Hippocampal formation (tissue), 2 donors: ENCODE results near the gene SNHG17.
"Not testable (repeated sequence)": the region's sequence is repeated elsewhere in the genome, so short reads cannot be mapped to it uniquely, and the experiment has no call there.

Experiments used
- DNase-seq, 2 donors: peaks; one replicate each; lab custom pipeline; 2025; lab: John Stamatoyannopoulos, UW

Gene SNHG17

DNA sequence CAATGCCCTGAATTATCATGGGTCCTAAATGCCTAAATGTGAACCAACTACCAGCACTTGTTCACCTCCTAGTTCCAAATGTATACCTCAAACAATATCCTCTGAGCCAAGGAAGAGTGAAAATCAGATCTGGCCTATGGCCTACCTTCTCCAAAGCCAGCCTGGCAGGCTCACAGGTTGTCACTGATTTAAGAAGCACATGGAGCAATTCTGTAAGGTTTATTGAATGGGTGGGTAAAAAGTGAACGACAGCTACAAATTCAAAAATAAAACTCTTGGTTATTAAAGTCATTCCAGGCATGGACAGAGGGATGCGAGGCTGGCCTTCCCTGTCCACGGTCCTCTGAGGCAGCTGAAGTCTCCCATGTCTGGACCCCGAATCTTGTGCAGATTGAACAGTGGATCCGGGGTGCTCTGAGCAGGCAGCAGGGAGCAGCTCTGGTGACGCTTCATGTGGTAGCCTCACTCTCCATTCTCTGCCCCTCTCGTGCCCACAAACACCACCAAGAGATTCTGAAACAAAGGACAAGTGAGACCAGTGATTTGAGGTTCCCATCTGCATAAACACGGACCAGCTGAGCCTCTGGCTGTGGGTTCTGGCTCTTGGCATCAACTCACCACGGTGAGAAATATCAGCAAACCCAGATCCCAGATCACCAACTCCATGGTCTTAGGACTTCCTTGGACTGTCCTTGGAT, 14.6 kb downstream of the SNHG17 start:
- no peak for DNase-seq

DNA sequence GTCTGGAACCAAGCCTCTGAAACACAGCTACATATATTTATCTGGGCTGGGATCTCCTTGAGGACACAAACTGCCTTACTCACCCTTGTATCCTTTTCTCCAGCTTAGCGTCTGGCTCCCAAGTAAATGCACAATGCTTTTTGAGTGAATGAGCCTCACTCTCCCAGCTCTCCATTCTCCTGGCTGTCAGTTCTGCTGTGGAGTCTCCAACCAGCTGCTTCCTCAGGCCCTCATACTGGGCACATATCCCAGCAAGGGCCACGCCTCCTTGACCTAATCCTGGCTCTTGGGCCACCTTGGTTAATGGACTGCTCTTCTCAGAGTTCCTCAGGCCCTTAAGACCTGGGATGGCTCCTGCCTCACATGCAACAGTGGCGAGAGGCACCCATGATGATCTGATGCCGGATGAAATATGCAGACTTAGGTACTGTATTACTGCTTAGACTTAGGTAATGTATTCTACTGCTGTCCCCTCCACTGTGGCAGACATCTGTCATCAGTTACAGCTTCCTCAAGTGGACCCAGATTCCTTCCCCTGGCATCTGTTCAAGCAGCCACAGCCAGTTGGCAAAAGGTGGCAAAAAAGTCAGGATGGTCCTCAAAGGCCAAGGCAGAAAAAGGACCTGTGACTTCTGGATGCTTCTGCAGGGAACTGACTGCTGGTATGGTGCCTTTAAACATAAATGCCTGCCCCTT, 16.5 kb downstream of the SNHG17 start:
- DNase-seq, result peak; percentile 20 to 26

DNA sequence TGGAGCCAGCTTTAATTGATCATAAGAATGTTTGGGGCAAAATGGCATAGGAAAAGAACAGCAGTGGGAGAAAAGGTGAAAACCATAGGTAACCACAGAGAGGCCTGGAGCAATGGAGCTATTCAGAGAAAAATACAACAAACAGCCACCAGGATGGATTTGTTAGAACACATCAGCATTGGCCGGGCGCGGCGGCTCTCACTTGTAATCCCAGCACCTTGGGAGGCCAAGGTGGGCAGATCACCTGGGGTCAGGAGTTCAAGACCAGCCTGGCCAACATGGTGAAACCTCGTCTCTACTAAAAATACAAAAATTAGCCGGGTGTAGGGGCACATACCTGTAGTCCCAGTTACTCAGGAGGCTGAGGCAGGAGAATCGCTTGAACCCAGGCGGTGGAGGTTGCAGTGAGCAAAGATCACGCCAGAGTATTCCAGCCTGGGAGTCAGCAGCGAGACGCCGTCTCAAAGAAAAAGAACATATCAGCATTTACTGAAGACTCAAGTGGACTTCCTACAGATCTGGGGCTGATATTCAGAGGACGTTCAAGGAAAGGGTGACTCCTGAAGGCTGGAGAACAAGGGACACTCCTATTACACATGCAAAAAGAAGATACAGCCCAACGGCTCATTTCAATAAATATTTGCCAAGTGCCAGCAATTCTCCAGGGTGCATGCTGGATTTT, 20.2 kb downstream of the SNHG17 start:
- no peak for DNase-seq

DNA sequence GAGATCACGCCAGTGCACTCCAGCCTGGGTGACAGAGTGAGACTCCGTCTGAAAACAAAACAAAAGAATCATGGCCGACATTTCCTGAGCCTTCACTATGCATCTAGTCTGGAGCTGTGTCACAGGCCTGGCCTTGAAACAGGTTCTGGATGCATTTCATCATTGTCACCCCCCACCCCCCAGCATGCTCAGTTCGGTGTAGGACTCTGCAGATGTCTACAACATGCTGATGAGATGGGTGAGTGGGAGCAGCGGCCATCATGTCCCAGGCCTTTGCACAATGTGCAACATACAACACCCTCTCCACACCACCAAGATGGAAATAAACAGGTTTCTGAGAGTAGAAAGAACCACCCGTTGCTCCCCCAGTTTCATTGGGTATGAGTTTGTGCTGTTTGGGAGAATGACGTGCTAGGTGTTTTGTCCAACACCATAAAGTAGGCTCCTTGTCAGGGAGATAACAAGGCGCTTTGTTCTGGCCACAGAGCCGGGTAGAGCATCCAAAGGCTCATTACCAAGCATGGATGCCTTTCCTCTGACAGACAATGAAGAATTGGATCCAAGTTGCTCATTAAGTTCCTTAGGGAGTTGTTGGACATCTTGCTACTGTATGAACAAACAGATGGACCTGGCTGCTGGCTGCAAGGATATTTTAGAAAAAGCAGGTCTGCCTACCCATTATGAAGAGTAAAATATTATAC, 22.1 kb downstream of the SNHG17 start:
- DNase-seq, result peak in 1 of 2 donors; percentile 12

DNA sequence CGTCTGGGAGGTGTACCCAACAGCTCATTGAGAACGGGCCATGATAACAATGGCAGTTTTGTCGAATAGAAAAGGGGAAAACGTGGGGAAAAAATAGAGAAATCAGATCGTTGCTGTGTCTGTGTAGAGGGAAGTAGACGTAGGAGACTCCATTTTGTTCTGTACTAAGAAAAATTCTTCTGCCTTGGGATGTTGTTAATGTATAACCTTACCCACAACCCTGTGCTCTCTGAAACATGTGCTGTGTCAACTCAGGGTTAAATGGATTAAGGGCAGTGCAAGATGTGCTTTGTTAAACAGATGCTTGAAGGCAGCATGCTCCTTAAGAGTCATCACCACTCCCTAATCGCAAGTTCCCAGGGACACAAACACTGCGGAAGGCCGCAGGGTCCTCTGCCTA, 27.3 kb downstream of the SNHG17 start:
- DNase-seq, result not testable (repeated sequence)

DNA sequence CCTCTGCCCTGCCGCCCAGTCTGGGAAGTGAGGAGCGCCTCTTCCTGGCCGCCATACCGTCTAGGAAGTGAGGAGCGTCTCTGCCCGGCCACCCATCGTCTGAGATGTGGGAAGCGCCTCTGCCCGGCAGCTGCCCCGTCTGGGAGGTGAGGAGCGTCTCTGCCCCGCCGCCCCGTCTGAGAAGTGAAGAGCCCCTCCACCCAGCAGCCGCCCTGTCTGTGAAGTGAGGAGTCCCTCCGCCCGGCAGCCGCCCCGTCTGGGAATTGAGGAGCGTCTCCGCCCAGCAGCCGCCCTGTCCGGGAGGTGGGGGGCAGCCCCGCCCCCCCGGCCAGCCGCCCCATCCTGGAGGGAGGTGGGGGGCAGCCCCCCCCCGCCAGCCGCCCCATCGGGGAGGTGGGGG, 27.8 kb downstream of the SNHG17 start:
- DNase-seq, result no peak

DNA sequence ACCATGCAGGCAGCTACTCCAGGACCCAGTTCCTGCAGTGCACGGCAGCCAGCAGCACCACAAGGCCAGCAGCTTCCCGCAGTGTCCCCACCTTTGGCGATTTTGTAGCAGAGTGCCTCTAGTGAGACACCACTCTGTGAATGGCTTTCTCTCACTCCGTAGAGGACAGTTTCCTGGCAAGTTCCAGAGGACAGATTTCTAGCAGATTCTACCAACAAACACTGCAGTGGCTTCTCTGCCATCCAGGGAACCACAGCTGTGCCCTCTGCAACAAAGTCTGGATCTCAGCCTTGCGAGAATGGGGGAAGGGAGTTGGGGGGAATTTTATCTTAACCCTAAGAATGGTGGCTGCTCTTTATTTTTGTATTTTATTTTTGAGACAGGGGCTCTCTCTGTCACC, 28.7 kb downstream of the SNHG17 start:
- no peak for DNase-seq

DNA sequence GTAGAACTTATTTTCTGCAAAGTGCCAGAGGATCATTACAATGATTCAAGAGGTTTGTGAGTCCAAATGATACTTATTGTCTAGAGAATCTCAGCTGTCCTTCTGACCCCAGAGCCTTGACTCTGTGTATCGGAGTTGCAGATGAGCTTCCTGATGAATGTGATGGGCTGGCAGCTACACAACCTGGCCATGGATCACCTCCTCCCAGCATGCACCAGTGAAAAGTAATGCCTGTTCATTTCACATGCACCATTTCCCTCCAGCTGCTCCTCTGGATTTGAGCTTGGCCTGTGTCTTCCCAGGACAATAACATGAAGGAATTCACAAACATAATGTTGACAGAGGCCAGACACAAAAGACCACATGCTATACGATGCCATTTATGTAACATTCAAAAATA, 30.0 kb downstream of the SNHG17 start:
- no peak for DNase-seq

DNA sequence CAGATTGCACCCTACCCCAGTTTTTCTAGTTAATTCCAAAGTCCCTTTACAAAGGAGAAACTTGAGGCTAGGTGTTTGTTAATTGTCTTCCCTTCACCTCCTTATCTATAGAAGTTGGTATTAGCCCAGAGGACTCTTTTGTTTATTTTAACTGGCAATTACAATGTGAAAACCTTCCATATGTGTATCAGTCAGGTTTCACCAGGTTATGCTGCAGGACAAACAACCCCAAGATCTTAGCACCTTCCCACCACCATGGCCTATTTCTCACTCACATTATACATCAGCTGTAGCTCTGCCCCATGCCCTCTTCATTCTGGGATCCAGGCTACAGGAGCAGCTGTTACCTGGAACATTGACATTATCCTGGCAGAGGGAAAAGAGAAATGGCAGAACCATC, 31.1 kb downstream of the SNHG17 start:
- DNase-seq, result no peak

DNA sequence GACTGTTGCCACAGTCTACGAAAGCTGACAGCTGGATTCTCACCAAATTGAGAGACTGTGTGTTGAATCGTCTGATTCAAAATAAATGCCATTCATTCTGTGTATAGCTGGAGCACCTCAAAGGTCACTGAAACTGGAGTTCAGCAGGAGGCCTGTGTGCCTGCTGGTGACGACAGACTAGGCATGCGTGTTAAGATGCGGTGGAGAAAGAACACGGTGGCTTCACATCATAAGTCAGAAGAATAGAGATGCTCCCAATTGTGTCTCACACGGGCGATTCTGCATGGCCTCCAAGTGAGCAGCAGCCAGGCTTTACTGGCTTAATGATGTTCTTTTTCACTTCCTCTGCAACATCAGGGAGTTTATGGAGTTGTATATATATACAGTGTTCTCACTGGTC, 32.3 kb downstream of the SNHG17 start:
- DNase-seq, result no peak

DNA sequence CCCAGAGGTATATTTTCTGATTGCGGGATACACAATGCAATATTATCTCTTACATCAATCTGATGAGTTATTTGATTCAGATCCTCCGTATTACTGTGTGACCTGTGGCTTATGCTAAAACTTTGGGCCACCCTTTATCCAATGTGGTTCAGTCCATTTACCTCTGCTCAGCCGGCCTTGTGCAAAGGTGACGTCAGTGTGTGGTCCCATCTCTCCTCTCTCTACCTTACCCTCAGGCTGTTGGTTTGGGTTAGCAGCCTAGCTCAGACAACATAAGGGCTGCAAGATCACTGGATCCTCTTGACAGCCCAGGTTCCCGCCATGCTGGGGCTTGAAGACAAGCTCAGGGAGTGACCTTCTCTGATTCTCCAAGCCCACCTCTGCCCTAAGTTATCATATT, 33.0 kb downstream of the SNHG17 start:
- no peak for DNase-seq

DNA sequence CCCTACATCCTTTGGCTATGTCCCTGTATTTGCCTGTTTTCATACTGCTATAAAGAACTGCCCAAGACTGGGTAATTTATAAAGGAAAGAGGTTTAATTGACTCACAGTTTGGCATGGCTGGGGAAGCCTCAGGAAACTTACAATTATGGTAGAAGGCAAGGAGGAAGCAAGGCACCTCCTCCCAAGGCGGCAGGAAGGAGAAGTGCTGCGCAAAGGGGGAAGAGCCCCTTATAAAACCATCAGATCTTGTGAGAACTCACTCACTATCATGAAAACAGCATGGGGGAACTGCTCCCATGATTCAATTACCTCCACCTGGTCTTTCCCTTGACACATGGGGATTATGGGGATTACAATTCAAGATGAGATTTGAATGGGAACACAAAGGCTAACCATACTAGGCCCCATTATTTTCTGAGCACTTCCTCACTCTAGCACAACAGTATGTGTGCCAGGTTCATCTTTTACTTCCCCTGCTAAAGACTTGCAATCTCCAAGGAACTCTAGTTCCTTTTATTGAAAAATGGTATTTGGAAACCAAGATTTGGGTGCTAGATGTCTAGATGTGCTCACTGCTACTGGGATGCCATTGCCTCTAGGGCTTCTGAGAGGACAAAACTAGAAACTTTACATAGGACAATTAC, 39.3 kb downstream of the SNHG17 start:
- DNase-seq, result not testable (repeated sequence)

DNA sequence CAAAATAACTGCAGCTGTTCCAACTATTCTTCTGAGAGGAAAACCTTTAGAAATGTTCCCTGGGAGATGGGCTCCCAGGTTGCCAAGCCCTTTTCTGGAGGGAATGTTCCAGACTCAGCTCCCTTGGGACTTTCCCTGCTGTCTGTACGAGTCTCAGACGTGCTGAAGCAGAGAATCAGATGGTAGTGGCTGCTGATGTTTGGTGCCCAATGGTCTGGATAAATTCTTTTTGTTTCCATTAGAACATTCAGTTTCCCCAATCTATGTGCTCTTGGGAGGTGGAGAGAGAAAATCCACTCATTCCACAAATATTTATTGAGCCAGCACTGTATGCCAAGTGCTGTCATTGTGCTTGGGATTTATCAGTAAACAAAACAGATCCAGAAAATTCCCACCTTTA, 40.0 kb downstream of the SNHG17 start:
- DNase-seq, result no peak

DNA sequence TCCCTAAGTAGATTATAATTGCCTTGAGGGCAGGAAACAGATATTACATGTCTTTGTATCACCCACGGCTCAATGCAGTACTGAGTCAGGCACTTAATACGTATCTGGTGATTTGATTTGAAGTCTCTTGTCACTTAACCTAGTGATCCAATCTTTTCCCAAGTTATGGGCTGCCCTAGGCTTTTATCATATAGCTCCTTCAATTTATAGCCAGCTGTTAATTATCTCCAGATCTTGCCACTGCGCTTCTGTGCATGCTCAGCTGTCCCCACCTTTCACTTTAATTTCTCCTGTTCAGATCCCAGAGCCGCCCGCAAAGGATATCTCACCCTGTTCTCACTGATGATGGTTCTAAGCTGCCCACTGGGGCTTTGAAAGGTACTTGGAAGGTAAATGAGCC, 41.9 kb downstream of the SNHG17 start:
- DNase-seq, result no peak

DNA sequence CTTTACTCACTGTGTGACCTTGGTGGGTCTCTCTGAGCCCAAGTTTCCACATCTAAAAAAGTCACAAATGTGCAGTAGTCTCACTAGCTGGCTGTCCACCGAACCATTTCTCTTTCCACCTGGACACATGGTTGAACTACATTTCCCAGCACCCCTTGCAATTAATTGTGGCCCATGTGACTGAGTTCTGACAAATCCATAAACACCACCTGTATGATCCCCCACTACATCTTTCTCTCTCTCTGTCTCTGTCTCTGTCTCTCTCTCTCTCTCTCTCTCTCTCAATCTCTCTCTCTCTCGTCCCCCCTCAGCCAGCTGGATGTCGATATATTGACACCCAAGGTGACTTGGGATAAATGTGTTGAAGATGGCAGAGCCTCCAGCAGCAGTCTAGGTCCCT, 42.8 kb downstream of the SNHG17 start:
- DNase-seq, result no peak

DNA sequence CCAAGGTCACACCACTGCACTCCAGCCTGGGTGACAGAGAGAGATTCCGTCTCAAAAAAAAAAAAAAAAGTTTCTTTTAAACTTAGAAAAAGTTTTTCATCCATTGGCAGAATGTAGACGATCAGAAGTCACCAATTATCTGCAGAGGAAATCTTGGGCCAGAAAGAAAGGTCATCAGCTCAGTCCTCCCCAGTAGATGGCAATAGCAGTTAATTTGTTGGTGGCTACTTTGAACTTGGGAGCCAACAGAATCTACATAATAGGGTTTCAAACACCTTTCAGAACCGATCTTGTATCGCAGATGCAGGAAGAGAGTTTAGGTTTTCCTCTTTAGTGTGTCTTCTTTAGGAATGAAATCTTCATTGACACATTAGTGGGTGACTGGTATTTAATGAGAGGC, 47.2 kb downstream of the SNHG17 start:
- DNase-seq, result no peak

DNA sequence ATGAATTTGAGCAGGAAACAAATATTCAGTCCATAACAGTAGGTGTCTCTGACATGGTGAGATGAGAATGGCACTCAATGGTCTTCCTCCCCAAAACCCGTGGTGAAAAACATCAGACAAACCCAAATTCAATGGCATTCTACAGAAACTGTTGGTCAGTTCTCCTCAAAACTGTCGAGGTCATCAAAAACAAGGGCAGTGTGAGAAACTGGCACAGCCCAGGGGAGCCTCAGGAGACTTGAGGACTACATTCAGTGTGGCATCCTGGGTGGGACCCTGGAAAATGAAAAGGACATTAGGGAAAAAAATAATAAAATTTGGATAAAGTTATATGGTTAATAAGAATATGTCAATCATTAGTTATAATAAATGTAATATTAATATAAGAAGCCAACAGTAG, 48.3 kb downstream of the SNHG17 start:
- no peak for DNase-seq

DNA sequence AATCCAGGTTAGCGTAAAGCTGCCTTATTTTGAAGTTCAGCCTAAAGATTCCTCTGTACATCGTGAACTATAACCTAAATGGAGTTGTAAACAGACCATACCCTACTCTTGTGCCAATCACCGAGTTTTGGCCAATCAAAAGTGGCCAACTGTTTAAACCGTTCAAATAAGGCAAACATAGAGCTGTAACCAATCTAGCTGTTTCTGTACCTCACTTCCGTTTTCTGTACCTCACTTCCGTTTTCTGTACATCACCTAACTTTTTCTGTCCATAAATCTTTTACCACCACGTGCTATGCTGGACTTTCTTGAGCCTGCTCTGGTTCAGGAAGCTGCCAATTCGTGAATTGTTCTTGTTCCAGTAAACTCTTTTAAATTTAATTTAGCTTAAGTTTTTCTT, 49.1 kb downstream of the SNHG17 start:
- no peak for DNase-seq

DNA sequence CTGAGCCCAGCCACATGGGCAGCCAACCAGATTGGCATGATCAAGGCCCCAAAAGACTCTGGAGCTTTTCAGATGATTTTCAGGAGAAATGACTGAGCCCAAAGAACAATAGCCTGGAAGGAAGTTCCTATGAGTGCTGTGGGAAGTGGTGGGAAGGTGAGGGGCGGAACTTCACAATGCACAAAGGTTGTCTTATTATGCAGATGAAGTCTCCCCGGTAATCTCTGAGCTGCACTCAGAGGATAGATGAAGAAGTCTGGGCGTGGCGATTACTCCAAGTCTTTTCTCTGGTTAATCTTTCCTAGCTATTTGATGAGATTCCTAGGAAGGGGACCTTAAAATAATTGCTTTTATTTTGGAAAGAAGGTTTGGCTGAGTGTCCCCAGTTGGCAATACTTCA, 52.0 kb downstream of the SNHG17 start:
- DNase-seq, result no peak

DNA sequence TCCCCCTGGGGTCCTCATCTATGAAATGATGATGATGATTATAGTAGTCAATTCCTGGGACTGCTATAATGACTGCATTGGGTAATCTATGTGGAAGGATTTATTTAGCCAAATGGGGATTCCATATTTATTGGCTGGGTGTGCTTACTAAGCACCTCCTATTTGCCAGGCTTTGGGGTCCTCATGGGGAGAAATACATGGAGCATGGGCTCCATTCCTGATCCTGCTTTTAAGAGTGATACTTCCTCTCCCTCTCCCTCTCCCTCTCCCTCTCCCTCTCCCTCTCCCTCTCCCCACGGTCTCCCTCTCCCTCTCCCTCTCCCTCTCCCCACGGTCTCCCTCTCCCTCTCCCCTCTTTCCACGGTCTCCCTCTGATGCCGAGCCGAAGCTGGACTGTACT, 57.3 kb downstream of the SNHG17 start:
- DNase-seq, result not testable (repeated sequence)

DNA sequence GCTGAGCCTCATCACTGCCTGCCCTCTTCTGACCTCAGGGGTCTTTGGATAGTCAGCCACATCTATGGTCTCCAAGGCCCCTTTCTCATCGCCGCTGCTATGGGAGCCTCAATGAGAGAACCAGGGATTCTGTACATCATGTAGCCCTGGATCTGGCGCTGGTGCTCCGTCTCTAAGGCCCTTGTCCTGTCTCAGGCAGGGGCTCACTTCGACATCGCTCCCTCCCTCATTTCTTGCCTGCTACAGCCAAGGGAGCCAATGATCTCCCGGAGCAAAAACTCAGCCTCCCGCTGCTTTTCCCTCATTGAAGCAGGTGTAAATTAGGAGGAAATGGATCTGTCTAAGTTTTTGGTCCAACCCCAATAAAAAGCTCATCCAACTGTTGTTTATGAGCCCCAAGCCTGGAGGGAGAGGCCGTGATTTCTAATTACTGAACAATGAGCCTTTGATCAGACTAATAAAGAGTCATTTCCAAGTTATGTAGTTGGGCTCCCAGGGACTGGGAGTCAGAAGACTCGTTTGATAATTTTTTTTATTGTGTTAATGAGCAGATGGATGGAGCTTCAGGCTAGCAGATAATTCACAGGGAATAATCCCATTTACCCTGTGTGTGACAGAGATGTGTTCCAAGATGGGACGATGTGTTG, 58.0 kb downstream of the SNHG17 start:
- DNase-seq, result no peak

DNA sequence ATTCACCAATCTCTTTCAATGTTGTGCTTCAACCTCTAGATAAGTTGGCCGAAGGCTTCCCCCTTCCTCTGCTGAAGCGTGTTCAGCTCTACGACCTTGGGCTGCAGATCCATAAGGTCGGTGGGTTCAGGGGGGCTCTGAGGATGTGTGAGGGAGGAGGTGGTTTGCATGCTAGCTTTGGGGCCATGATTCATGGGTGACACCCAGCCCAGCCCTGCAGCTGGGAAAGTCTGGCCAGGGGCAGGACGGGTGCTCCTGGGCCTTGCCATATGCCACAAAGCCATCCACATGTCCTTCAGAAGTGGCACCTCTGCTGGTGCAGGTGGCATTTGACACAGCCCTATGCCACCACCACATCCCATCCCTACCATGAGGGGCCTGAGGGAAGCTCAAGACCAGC, 61.2 kb downstream of the SNHG17 start:
- DNase-seq, result no peak
